Suprapubic skin (tissue), 4 donors: ENCODE measurements around the gene CNIH3.

Source experiments
- CTCF ChIP-seq, 2 donors: fragments of 200-600 bp in 1 of 2; fragments of 450-650 bp in 1 of 2; sonication (generic) in 1 of 2; IDR thresholded peaks; one replicate each; pipeline ENCODE4 v1.5.1; 2016 to 2019; ENCODE audit warnings: antibody characterized with exemption in 2 of 2, mild to moderate bottlenecking in 1 of 2, moderate library complexity in 1 of 2
- EP300 ChIP-seq: sonication (generic); formaldehyde crosslinking; IDR thresholded peaks from one replicate; pipeline ENCODE4 v1.6.1; 2017; ENCODE audit warnings: antibody characterized with exemption
- POLR2AphosphoS5 ChIP-seq, 3 donors: sonication (generic); formaldehyde crosslinking; IDR thresholded peaks; one replicate each; pipeline ENCODE4 v1.6.1; 2017; ENCODE audit warnings: antibody characterized with exemption in 3 of 3

GRCh38 chr1:224696891-224697765 lies 81.0 kb downstream of the CNIH3 start:
- TF ChIP-seq EP300 (no peak), CTCF (IDR thresholded peaks at IDR 0.05) (no peak), POLR2AphosphoS5 (IDR thresholded peaks at IDR 0.05) (no peak)
